ENCODE data around the gene ELOVL3. TPM values are rescaled to one million over a fixed set of nuclear protein-coding genes. Genes with fewer than 3 reads are reported as not detected.
A peak's percentile ranks its signal among the peaks of the same experiment; 100 is the strongest.

The ELOVL3 gene, protein sequence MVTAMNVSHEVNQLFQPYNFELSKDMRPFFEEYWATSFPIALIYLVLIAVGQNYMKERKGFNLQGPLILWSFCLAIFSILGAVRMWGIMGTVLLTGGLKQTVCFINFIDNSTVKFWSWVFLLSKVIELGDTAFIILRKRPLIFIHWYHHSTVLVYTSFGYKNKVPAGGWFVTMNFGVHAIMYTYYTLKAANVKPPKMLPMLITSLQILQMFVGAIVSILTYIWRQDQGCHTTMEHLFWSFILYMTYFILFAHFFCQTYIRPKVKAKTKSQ
- 1 to 10 TPM in 1 of 3 donors, under 1 TPM in 2; 0.66 to 2.2 (median 0.88) TPM for total RNA-seq

DNA sequence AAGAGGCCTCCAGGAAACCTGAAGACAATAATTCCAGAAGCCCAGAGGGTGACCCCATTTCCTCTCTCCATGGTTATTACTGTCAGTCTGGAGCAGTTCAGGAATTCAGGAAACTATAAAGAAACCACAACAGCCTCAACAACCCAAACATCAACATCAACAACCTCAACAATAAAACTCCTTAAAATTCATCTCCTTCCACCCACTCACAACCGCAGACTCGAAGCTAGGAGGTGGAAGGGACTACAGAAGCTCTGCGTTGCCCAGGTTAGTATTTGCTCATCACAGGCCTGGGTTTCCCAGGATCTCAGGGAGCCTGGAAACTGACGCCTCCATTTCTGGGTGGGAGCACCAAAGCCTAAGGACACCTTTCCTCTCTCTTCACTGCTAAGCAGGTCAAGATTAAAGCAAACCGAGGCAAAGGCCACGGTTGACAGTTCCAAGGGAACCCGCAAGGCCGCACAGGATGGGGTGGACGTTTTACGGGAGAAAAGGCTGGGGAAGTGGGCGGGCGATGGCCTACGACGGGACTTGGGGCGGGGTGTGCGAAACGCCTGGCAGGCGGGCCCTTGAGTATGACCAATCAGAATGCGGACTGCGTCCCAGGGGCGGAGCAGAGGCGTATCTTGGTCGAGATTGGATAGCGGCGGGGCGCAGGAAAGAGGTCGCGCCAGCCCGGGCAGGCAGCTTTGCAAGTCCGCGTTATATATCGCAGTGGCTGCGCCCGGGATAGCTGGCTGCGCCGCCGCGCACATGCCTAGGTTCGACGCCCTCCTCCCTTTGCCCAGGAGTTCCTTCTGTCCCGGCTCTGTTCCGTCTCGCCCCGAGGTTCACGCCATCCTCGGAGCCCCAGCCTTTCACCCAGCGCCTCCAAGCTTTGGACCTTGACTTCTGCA lies at the start of gene ELOVL3:
Gene ELOVL3 (plus strand): TSS at position 654 of the 896 bp plus-strand sequence. CDS start 250 bp downstream, outside the sequence.
- TF ChIP-seq, protein P1, sequence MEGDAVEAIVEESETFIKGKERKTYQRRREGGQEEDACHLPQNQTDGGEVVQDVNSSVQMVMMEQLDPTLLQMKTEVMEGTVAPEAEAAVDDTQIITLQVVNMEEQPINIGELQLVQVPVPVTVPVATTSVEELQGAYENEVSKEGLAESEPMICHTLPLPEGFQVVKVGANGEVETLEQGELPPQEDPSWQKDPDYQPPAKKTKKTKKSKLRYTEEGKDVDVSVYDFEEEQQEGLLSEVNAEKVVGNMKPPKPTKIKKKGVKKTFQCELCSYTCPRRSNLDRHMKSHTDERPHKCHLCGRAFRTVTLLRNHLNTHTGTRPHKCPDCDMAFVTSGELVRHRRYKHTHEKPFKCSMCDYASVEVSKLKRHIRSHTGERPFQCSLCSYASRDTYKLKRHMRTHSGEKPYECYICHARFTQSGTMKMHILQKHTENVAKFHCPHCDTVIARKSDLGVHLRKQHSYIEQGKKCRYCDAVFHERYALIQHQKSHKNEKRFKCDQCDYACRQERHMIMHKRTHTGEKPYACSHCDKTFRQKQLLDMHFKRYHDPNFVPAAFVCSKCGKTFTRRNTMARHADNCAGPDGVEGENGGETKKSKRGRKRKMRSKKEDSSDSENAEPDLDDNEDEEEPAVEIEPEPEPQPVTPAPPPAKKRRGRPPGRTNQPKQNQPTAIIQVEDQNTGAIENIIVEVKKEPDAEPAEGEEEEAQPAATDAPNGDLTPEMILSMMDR (IDR thresholded peaks at IDR 0.05): peak in 1 of 3 donors; percentile 11
- peak in 2 of 3 donors; percentile 15 to 48 for TF ChIP-seq POLR2AphosphoS5 (IDR thresholded peaks at IDR 0.05)
- no peak for TF ChIP-seq POLR2A (IDR thresholded peaks at IDR 0.05)
- H3K27ac ChIP-seq: peak within 1 kb of the TSS; percentile 75 to 83
- intact Hi-C loops (cut with DNase I; ENCODE audit: low total_unique reads): loop anchor here (10.0 kb wide), 1 partner anchor 119 kb away; no protein-coding TSS in a partner anchor

DNA sequence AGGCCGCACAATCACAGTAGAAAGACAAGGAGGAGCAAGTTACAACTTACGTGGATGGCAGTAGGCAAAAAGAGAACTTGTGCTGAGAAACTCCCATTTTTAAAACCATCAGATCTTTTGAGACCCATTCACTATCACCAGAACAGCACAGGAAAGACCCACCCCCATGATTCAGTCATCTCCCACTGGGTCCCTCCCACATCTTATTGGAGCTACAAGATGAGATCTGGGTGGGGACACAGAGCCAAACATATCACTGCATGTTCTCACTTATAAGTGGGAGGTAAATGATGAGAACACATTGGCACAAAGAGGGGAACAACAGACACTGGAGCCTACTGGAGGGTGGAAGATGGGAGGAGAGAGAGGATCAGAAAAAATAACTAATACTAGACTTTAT lies 41.5 kb upstream of the ELOVL3 start:
- no peaks in the 10 kb centered on the region for H3K9me3 ChIP-seq
- no peak overlapping the region for H3K4me3 ChIP-seq
- H3K36me3 ChIP-seq: no peaks in the 10 kb centered on the region
- DNase-seq (ENCODE audit: low spot score in 2 of 2): no peak
- intact Hi-C loops (cut with DNase I; ENCODE audit: low total_unique reads): no loop called here
- no peaks in the 10 kb centered on the region for H3K27me3 ChIP-seq
- TF ChIP-seq POLR2A (IDR thresholded peaks at IDR 0.05) (no peak), POLR2AphosphoS5 (IDR thresholded peaks at IDR 0.05) (no peak)
- TF ChIP-seq, protein P1 (IDR thresholded peaks at IDR 0.05): no peak
- no peak overlapping the region for H3K27ac ChIP-seq
- no peaks in the 10 kb centered on the region for H3K4me1 ChIP-seq

More for the DNA sequence above, at the start of gene ELOVL3:
- Histone ChIP-seq H3K36me3 (no peaks in the 10 kb centered on the region), H3K27me3 (peaks cover 0 to 18% of the 10 kb centered on the region in 2 donors), H3K4me1 (peaks cover 0 to 10% of the 10 kb centered on the region in 2 donors), H3K4me3 (peak within 1 kb of the TSS; percentile 25 to 62 (median 40)), H3K9me3 (no peaks in the 10 kb centered on the region)
- DNase-seq (ENCODE audit: low spot score in 2 of 2): peak; percentile 88 to 90

DNA sequence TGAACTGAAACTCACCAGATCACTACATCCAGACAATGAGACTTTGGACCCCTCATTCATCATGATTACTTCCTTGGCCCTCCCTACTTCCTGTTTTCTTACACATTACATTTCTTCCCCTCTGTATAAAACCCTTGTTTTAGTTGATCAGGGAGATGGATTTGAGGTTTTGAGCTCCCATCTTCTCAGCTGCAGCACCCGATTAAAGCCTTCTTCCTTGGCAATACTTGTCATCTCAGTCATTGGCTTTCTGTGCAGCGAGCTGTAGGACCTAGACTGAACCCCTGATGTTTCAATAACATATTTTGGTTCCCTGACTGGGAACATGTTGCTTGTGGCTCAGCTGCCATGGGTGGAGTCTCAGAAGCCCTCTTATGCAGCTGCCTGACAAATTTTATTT lies 40.8 kb upstream of the ELOVL3 start:
- no peak for DNase-seq (ENCODE audit: low spot score in 2 of 2)
- Histone ChIP-seq H3K27me3 (no peaks in the 10 kb centered on the region), H3K27ac (no peak overlapping the region), H3K4me3 (no peak overlapping the region), H3K36me3 (no peaks in the 10 kb centered on the region), H3K4me1 (no peaks in the 10 kb centered on the region), H3K9me3 (peaks cover 0 to 3% of the 10 kb centered on the region in 2 donors)
- TF ChIP-seq POLR2AphosphoS5 (IDR thresholded peaks at IDR 0.05): no peak
- no peak for TF ChIP-seq POLR2A (IDR thresholded peaks at IDR 0.05)
- TF ChIP-seq, protein P1 (IDR thresholded peaks at IDR 0.05): no peak
- intact Hi-C loops (cut with DNase I; ENCODE audit: low total_unique reads): no loop called here

DNA sequence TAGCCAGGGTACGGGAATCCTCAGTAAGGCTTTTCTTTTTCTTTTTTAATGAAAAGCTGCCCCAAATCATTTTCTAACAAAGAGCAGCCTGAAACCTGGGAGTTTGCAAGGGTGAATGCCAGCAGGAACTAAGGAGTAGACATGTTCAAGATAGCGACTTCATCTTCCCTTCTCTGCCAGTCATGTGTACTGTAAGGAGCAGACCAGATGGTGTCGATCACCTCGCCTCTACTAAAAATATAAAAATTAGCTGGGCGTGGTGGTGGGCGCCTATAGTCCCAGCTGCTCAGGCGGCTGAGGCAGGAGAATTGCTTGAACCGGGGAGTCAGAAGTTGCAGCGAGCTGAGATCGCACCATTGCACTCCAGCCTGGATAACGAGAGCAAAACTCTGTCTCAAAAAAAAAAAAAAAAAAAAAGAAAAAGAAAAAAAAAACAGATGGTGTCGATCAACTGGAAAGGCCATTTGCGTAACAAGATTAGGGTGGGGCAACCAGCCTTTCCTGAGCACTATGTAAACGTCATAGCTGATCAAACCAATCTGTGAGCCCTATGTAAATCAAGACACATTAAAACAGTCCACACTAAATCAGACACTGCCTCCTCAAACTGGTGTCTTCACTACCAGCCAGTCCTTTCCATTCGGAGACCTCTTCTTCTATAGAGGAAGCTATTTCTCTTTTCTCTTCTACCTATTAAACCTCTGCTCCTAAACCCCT lies 40.1 kb upstream of the ELOVL3 start:
- no peak for TF ChIP-seq POLR2A (IDR thresholded peaks at IDR 0.05)
- TF ChIP-seq POLR2AphosphoS5 (IDR thresholded peaks at IDR 0.05): no peak
- TF ChIP-seq, protein P1 (IDR thresholded peaks at IDR 0.05): no peak
- no peaks in the 10 kb centered on the region for H3K27me3 ChIP-seq
- intact Hi-C loops (cut with DNase I; ENCODE audit: low total_unique reads): no loop called here
- peaks cover 0 to 5% of the 10 kb centered on the region in 2 donors for H3K9me3 ChIP-seq
- no peak overlapping the region for H3K27ac ChIP-seq
- H3K4me3 ChIP-seq: peak overlapping the region in 1 of 3 donors; percentile 19
- no peak for DNase-seq (ENCODE audit: low spot score in 2 of 2)
- H3K36me3 ChIP-seq: no peaks in the 10 kb centered on the region
- no peaks in the 10 kb centered on the region for H3K4me1 ChIP-seq
